Measurements from ENCODE around the gene FREM3. TPM values are rescaled to one million over a fixed set of nuclear protein-coding genes. Genes with fewer than 3 reads are reported as not detected.

The FREM3 gene
- total RNA-seq, 1 experiment from 2014 or later, result not detected

DNA sequence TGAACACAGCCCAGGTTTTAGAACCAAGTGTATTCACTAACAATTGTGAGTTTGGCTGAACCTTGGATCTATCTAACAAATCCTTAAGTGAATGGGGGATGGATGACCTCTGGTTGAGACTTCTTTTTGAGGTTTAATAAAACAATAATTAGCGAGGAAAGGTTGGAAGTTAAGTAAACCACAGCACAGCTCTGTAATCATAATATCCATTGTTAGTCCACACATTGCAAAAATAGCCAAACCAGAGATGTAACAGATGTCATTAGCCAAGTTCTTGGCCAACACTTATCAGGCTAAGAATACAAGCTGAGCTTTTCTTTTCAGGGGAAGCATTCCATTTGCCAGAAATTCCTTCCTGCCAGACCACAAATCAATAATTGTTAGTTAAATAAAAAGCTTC lies 59.1 kb downstream of the FREM3 start:
- Histone ChIP-seq H3K9me3 (replicated peaks) (no peaks in the 10 kb centered on the region), H3K4me1 (replicated peaks) (no peaks in the 10 kb centered on the region), H3K27me3 (replicated peaks) (no peaks in the 10 kb centered on the region), H3K27ac (no peak overlapping the region), H3K36me3 (no peaks in the 10 kb centered on the region), H3K4me3 (no peak overlapping the region)
- DNase-seq (ENCODE audit: low read depth in 1 of 2, low spot score in 2 of 2), result no peak

DNA sequence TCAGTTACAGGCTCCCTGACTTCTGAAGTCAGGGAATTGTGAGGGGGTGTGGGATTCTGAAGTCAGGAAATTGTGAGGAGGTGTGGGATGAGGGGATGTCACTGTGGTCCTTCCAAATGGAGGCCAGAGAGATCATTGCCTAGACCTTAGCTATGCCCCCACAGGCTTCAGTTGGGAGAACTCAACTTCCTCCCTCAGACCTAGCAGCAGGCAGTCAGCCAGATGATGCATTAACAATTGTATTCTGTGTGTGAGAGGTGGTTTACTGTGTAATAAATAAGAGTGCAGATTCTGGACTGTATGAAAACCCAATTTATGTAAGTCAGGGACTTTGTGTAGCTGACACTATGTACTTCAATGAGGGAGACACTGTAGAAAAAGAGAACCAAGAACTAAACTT lies 65.7 kb downstream of the FREM3 start:
- DNase-seq (ENCODE audit: low read depth in 1 of 2, low spot score in 2 of 2), result no peak
- H3K27ac ChIP-seq, result no peak overlapping the region
- no peaks in the 10 kb centered on the region for H3K4me1 ChIP-seq (replicated peaks)
- no peaks in the 10 kb centered on the region for H3K27me3 ChIP-seq (replicated peaks)
- no peaks in the 10 kb centered on the region for H3K9me3 ChIP-seq (replicated peaks)
- H3K36me3 ChIP-seq, result no peaks in the 10 kb centered on the region
- H3K4me3 ChIP-seq, result no peak overlapping the region

DNA sequence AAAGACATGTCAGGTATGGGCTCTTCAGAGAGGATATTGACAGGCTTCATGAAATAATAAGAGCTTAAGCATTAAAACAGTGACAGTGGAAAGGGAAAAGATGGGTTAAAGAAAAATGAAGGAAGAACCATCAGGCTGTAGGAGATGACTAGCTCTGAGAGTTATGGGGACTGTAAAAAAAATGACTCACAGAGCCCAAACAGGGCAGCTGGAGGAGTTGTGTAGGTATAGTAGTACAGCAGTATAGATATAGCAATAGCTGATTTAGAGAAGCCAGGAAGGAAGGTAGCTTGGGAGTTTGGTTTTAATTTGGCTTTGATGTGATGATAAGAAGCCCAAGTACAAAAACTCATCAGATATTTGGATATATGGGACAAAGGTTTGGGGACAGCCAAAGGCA lies 66.6 kb downstream of the FREM3 start:
- Histone ChIP-seq H3K27ac (no peak overlapping the region), H3K4me3 (no peak overlapping the region), H3K4me1 (replicated peaks) (no peaks in the 10 kb centered on the region), H3K9me3 (replicated peaks) (no peaks in the 10 kb centered on the region), H3K27me3 (replicated peaks) (no peaks in the 10 kb centered on the region), H3K36me3 (no peaks in the 10 kb centered on the region)
- DNase-seq (ENCODE audit: low read depth in 1 of 2, low spot score in 2 of 2), result no peak

DNA sequence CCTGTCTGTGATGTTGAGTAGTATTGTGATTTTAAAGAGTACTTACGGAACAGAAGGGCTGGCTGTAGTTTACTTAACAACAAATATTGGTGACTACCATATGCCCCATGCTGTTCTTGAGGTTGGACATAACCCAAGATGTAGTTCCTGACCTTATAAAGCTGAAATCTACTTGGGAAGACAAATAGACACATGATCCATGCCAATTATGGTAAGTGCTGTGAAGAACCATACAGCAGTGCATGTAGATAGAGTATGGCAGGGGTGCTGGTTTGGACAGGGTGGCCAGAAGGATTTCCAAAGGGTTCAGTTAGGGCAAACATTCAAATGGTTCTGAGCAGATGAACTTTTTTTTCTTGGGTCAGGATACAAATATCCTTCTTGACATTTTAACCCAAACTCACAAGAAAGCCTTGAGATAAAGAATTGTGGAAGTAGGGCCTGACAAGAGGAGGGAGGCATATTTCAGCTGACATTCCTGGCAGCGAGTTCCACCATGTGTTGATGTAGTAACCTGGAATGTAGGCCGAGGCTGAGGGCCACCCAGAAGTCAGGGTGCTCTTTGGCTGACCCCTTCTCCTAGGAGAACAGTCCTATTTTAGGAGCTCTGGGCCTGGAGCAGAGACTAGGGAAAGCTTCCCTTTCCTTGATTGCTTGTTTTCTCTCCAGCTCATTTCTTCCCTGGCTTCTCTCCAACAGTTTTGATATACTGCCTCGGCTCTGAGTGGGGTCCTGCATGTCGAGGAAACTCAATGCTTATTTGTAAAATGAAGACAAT lies 74.2 kb downstream of the FREM3 start:
- no peak overlapping the region for H3K4me3 ChIP-seq
- H3K4me1 ChIP-seq (replicated peaks), result peaks cover 13% of the 10 kb centered on the region
- no peaks in the 10 kb centered on the region for H3K36me3 ChIP-seq
- peak; percentile 61 to 71 for DNase-seq (ENCODE audit: low read depth in 1 of 2, low spot score in 2 of 2)
- H3K27ac ChIP-seq, result peak overlapping the region; percentile 28
- H3K27me3 ChIP-seq (replicated peaks), result no peaks in the 10 kb centered on the region
- H3K9me3 ChIP-seq (replicated peaks), result no peaks in the 10 kb centered on the region

DNA sequence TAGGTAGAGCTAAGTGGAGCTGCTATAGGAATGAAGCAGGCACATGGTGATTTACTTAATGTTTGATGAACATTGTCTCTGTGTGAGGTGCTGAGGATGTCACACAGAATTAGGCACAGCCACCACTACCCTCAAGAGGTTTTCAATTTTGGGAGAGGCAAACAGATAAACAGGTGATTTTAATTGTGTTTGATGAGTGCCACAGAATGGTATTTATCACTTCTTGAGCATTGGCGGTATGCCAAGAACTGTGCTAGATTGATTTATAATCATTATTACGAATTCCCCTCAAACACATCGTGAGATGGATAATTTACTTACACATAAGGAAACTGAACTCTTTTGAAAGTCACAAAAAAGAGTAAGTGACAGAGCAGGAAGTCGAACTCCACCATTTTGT lies 74.8 kb downstream of the FREM3 start:
- Histone ChIP-seq H3K27me3 (replicated peaks) (no peaks in the 10 kb centered on the region), H3K36me3 (no peaks in the 10 kb centered on the region), H3K4me1 (replicated peaks) (peaks cover 13% of the 10 kb centered on the region), H3K27ac (peak overlapping the region; percentile 28), H3K4me3 (no peak overlapping the region), H3K9me3 (replicated peaks) (no peaks in the 10 kb centered on the region)
- no peak for DNase-seq (ENCODE audit: low read depth in 1 of 2, low spot score in 2 of 2)

DNA sequence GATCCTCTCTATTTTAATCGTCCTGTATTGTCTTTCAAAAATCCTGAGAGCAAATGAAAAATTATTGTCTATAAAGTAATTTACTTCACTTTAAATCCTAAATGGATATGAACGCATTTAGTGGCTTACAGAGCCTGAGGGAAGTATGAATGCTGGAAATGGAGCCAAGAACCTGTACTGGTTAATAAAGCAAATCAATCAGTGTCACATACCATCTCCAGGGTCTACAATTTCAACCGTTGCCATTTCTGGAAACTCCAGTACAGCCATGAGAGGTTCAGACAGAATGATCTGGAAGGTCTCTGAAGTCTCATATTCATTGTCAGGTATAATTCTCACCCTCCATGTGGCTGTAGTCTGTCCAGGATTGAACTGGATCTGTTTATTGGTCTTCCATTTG lies 76.6 kb downstream of the FREM3 start:
- Histone ChIP-seq H3K9me3 (replicated peaks) (no peaks in the 10 kb centered on the region), H3K36me3 (no peaks in the 10 kb centered on the region), H3K4me1 (replicated peaks) (peaks cover 13% of the 10 kb centered on the region), H3K4me3 (no peak overlapping the region), H3K27me3 (replicated peaks) (no peaks in the 10 kb centered on the region), H3K27ac (no peak overlapping the region)
- no peak for DNase-seq (ENCODE audit: low read depth in 1 of 2, low spot score in 2 of 2)

DNA sequence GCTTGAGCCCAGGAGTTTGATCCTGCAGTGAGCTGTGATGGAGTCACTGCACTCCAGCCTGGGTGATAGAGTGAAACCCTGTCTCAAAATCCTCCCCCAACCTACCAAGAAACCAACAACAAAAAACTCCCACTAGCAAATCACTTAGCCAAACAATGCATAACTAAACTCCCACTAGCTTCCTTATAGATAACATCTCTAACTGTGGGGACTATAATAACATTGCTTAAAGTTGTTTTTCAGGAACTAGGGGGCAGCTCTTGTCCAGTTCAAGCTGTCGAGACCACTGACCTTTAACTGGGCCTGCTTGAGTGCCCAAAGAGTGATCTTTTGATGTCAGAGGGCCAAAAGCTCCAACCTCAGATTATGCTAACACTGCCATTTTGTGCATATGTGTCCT lies 81.7 kb downstream of the FREM3 start:
- DNase-seq (ENCODE audit: low read depth in 1 of 2, low spot score in 2 of 2), result no peak
- Histone ChIP-seq H3K27ac (no peak overlapping the region), H3K36me3 (no peaks in the 10 kb centered on the region), H3K27me3 (replicated peaks) (no peaks in the 10 kb centered on the region), H3K9me3 (replicated peaks) (no peaks in the 10 kb centered on the region), H3K4me1 (replicated peaks) (no peaks in the 10 kb centered on the region), H3K4me3 (no peak overlapping the region)

DNA sequence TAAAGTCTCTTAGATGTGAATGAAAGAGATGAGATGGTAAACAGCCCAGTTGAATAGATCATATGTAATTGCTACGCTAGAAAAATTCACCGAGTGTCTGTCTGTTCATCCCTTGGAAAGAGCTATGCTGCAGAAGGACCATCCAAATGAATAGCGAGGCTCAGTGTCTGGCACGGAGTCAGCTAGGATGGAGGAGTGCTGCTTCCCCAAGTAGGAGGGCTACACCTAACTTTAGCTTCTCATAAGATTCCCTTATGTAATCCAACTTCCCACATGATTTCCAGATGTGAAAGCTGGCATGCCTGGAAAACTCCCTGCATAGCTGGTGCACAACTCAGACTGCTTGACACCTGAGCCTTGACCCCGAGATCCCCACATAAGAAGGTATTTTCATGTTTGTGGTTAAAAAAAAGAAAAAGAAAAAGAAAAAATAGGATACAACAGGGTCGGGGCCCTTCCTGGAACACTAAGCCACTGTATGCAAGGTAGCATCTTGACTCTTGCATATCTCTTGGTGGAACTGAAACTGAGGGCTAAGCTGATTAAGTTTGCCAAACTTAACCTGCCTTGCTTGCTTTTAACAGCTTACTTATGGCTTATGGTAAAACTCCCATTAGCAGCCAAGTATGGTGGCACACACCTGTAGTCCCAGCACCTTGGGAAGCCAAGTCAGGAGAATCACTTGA lies 82.3 kb downstream of the FREM3 start:
- Histone ChIP-seq H3K4me3 (no peak overlapping the region), H3K9me3 (replicated peaks) (no peaks in the 10 kb centered on the region), H3K36me3 (no peaks in the 10 kb centered on the region), H3K27me3 (replicated peaks) (no peaks in the 10 kb centered on the region), H3K4me1 (replicated peaks) (no peaks in the 10 kb centered on the region), H3K27ac (no peak overlapping the region)
- no peak for DNase-seq (ENCODE audit: low read depth in 1 of 2, low spot score in 2 of 2)

DNA sequence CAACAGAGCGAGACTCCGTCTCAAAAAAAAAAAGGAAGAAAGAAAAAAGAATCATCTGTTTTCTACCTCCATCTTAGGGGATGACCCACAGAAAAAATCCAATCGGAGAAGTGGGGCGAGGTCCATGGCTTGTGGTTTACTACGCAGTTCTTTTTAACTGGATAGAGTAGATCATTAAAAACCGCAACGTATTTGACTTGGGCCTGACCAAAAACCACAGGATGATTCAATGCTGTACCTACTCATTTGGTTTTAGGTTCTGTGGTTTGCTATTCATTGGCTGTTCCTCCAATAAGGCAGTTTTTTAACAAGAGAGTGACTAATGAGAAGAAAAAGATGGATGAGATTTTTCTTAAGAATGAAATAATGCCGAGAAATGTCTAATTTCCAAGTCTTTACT lies 83.7 kb downstream of the FREM3 start:
- Histone ChIP-seq H3K27ac (no peak overlapping the region), H3K4me1 (replicated peaks) (no peaks in the 10 kb centered on the region), H3K9me3 (replicated peaks) (no peaks in the 10 kb centered on the region), H3K27me3 (replicated peaks) (no peaks in the 10 kb centered on the region), H3K4me3 (no peak overlapping the region), H3K36me3 (no peaks in the 10 kb centered on the region)
- peak in 1 of 2 experiments; percentile 36 for DNase-seq (ENCODE audit: low read depth in 1 of 2, low spot score in 2 of 2)

DNA sequence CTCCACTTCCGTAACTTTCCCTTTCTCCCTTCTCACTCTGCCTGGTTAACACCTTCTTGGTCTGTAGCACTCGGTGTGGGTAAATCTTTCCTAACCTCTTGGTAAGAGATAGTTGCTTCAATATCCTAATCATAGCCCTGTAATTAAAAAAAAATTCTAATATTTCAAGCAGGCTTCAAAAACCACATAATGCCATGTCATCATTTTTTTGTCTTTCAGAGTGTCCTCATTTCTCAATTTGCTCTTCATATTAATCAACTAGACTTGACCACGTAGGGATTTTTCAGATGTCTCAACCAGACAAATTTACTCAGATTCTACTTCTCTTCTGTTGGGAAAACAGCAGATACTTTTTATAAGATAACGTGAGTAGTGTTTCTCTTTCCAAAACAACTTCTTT lies 91.0 kb downstream of the FREM3 start:
- Histone ChIP-seq H3K9me3 (replicated peaks) (no peaks in the 10 kb centered on the region), H3K4me3 (no peak overlapping the region), H3K27me3 (replicated peaks) (no peaks in the 10 kb centered on the region), H3K27ac (no peak overlapping the region), H3K4me1 (replicated peaks) (no peaks in the 10 kb centered on the region), H3K36me3 (no peaks in the 10 kb centered on the region)
- DNase-seq (ENCODE audit: low read depth in 1 of 2, low spot score in 2 of 2), result no peak

DNA sequence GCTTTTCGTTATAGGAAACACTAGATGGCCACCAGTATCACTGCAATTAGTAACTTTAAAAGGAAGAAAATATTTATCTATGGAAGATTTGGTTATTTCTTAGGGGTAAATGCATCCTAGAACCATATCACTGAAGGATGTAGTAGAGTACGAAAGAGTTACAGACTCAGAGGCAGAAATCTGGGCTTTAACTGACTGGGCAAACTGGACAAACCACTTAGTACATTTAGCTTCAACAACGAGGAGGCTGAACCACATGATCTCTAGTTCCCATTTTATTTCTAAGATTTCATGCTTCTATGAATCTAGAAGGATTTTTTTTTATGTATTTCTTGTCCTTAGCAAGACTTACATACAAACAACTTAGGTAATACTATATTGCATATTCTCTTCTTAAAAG lies 94.0 kb downstream of the FREM3 start:
- H3K4me3 ChIP-seq, result no peak overlapping the region
- no peaks in the 10 kb centered on the region for H3K9me3 ChIP-seq (replicated peaks)
- H3K27ac ChIP-seq, result no peak overlapping the region
- H3K4me1 ChIP-seq (replicated peaks), result no peaks in the 10 kb centered on the region
- H3K36me3 ChIP-seq, result no peaks in the 10 kb centered on the region
- H3K27me3 ChIP-seq (replicated peaks), result no peaks in the 10 kb centered on the region
- no peak for DNase-seq (ENCODE audit: low read depth in 1 of 2, low spot score in 2 of 2)

DNA sequence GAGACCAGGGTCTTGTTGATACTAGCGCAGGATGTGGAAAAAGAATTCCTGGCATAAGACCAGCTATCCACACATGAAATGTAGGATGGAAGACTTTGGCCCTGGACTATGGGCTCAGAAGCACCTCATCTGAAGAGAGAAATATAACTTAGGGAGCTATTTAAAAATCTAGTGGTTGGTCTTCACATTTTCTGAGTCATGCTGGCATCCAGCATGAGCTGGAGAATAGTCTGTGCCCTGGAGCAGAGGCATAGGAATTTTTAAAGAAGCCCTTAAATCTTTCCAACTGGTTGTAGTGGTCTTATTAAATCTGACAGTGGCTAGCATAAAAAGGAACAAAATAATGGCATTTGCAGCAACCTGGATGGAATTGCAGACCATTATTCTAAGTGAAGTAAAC lies 100.6 kb downstream of the FREM3 start:
- no peaks in the 10 kb centered on the region for H3K9me3 ChIP-seq (replicated peaks)
- no peak overlapping the region for H3K27ac ChIP-seq
- no peak overlapping the region for H3K4me3 ChIP-seq
- DNase-seq (ENCODE audit: low read depth in 1 of 2, low spot score in 2 of 2), result no peak
- no peaks in the 10 kb centered on the region for H3K27me3 ChIP-seq (replicated peaks)
- H3K4me1 ChIP-seq (replicated peaks), result no peaks in the 10 kb centered on the region
- no peaks in the 10 kb centered on the region for H3K36me3 ChIP-seq

DNA sequence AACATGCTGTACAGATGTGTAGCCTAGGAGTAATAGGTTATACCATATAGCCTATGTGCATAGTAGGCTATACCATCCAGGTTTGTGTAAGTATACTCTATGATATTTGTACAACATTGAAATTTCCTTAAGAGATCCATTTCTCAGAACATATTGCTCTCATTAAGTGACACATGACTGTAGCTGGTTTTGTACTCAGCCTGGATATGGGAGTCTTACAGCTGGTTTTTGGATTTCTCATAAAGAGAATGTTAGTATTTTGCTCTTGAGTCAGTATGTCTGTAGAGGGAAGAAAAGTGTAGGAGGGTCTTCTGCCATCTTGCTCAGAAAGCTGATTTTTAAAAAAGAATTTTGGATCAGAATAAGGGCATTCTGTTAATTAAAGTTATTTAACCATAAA lies 101.7 kb downstream of the FREM3 start:
- DNase-seq (ENCODE audit: low read depth in 1 of 2, low spot score in 2 of 2), result no peak
- no peaks in the 10 kb centered on the region for H3K4me1 ChIP-seq (replicated peaks)
- no peaks in the 10 kb centered on the region for H3K27me3 ChIP-seq (replicated peaks)

DNA sequence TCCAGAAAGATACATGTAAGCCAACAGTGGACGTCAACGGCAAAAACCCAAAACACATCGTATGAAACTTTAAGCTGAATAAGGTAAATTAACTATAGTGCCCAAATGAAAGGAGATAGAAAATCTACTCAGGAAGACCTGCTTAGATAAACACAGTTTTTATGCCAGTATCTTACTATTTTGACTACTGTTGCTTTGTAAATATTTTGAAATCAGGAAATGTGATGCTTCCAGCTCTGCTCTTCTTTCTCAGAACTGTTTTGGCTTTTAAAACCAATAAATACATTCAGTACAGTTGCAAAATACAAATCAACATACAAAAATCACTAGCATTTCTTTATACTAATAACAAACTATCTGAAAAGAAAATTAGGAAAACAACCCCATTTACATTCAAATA lies 103.2 kb downstream of the FREM3 start:
- DNase-seq (ENCODE audit: low read depth in 1 of 2, low spot score in 2 of 2), result no peak
- Histone ChIP-seq H3K4me1 (replicated peaks) (no peaks in the 10 kb centered on the region), H3K9me3 (replicated peaks) (no peaks in the 10 kb centered on the region), H3K27ac (no peak overlapping the region), H3K36me3 (no peaks in the 10 kb centered on the region), H3K4me3 (no peak overlapping the region), H3K27me3 (replicated peaks) (no peaks in the 10 kb centered on the region)

More for the DNA sequence above, 101.7 kb downstream of the FREM3 start:
- Histone ChIP-seq H3K36me3 (no peaks in the 10 kb centered on the region), H3K27ac (no peak overlapping the region), H3K9me3 (replicated peaks) (no peaks in the 10 kb centered on the region), H3K4me3 (no peak overlapping the region)
